HEK293T (cell line): ENCODE data around the gene CNOT2.

ENCODE experiments used
- ARNT ChIP-seq: fragments of 450-650 bp; IDR thresholded peaks from 2 replicates; pipeline ENCODE4 v1.6.1; 2017; ENCODE audit warnings: mild to moderate bottlenecking
- BHLHE40 ChIP-seq: fragments of 450-650 bp; IDR thresholded peaks from 2 replicates; pipeline ENCODE4 v1.6.1; 2016; ENCODE audit warnings: mild to moderate bottlenecking, moderate library complexity, borderline replicate concordance
- CTBP1 ChIP-seq: fragments of 450-650 bp; IDR thresholded peaks from 2 replicates; pipeline ENCODE4 v1.6.1; 2016; ENCODE audit warnings: borderline replicate concordance
- ELF4 ChIP-seq: fragments of 450-650 bp; IDR thresholded peaks from 2 replicates; pipeline ENCODE4 v1.6.1; 2017; ENCODE audit warnings: antibody characterized with exemption
- FOXA1 ChIP-seq: fragments of 450-650 bp; IDR thresholded peaks from 2 replicates; pipeline ENCODE4 v1.6.1; 2016; ENCODE audit warnings: mild to moderate bottlenecking
- FOXM1 ChIP-seq: fragments of 450-650 bp; IDR thresholded peaks from 2 replicates; pipeline ENCODE4 v1.6.1; 2017; ENCODE audit warnings: mild to moderate bottlenecking, borderline replicate concordance
- HDGF ChIP-seq: fragments of 450-650 bp; IDR thresholded peaks from 2 replicates; pipeline ENCODE4 v1.6.1; 2017; ENCODE audit warnings: antibody characterized with exemption, borderline replicate concordance
- LEF1 ChIP-seq: fragments of 450-650 bp; IDR thresholded peaks from 2 replicates; pipeline ENCODE4 v1.6.1; 2017; ENCODE audit warnings: mild to moderate bottlenecking, borderline replicate concordance
- NFRKB ChIP-seq: fragments of 450-650 bp; IDR thresholded peaks from 2 replicates; pipeline ENCODE4 v1.6.1; 2016; ENCODE audit warnings: mild to moderate bottlenecking, moderate library complexity
- SP1 ChIP-seq: fragments of 450-650 bp; IDR thresholded peaks from 2 replicates; pipeline ENCODE4 v1.6.1; 2017
- SUZ12 ChIP-seq: fragments of 450-650 bp; IDR thresholded peaks from 2 replicates; pipeline ENCODE4 v1.6.1; 2016; ENCODE audit warnings: mild to moderate bottlenecking
- ZNF384 ChIP-seq: fragments of 450-650 bp; IDR thresholded peaks from 2 replicates; pipeline ENCODE4 v1.6.1; 2016

DNA sequence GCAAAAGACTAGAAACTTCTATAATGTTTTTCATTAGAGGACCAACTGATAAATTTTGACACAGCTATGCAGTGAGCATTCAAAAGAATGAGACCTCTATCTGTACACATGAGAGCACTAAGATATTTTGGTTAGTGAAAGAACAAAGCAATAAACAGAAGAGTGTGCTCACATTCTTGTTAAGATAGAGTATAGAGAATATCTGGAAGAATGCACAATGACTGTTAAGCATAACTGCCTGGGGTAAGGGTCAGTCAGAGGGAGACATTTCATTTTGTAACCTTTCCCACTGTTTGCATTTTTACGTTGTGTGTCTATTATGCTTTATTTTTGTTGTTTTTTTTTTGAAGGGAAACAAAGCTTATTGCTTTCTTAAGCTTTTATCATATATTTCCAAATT, 143.5 kb downstream of the CNOT2 start:
- no peak for TF ChIP-seq NFRKB
- TF ChIP-seq SUZ12, result no peak
- TF ChIP-seq CTBP1, result no peak
- no peak for TF ChIP-seq HDGF
- TF ChIP-seq SP1, result no peak
- no peak for TF ChIP-seq FOXA1
- TF ChIP-seq ELF4, result no peak
- no peak for TF ChIP-seq ARNT
- no peak for TF ChIP-seq LEF1
- no peak for TF ChIP-seq FOXM1
- no peak for TF ChIP-seq ZNF384
- TF ChIP-seq BHLHE40, result no peak
